Smooth muscle cell (in vitro differentiated cells): Measurements from ENCODE around the gene ITFG2. TPM values are rescaled to one million over a fixed set of nuclear protein-coding genes. Genes with fewer than 3 reads are reported as not detected.

Experiments used
- DNase-seq: peaks from one replicate; lab custom pipeline; 2025; ENCODE audit not compliant: unreplicated experiment; lab: John Stamatoyannopoulos, UW
- H2AFZ ChIP-seq: fragments of 200-600 bp; sonication (generic); 2 replicates; pipeline ENCODE4 v1.6.0; 2016; ENCODE audit warnings: antibody characterized with exemption, low read depth, mild to moderate bottlenecking
- H3F3A ChIP-seq: fragments of 200-600 bp; sonication (generic); 2 replicates; pipeline ENCODE4 v1.6.0; 2017; ENCODE audit warnings: antibody characterized with exemption, low read depth
- H3K27ac ChIP-seq: fragments of 200-600 bp; sonication (generic); 2 replicates; pipeline ENCODE4 v1.5.1; 2016; ENCODE audit warnings: low read depth, mild to moderate bottlenecking
- H3K27me3 ChIP-seq: fragments of 200-600 bp; sonication (generic); 2 replicates; pipeline ENCODE4 v1.6.1; 2016; ENCODE audit warnings: low read depth, mild to moderate bottlenecking
- H3K36me3 ChIP-seq: fragments of 200-600 bp; sonication (generic); 2 replicates; pipeline ENCODE4 v1.5.1; 2016; ENCODE audit warnings: low read depth
- H3K4me1 ChIP-seq: fragments of 200-600 bp; sonication (generic); 2 replicates; pipeline ENCODE4 v1.5.1; 2016; ENCODE audit warnings: low read depth
- H3K4me2 ChIP-seq: fragments of 200-600 bp; sonication (generic); 2 replicates; pipeline ENCODE4 v1.6.0; 2016; ENCODE audit warnings: mild to moderate bottlenecking
- H3K4me3 ChIP-seq: fragments of 200-600 bp; sonication (generic); 2 replicates; pipeline ENCODE4 v1.5.1; 2016; ENCODE audit warnings: mild to moderate bottlenecking
- H3K79me2 ChIP-seq: fragments of 200-600 bp; sonication (generic); 2 replicates; pipeline ENCODE4 v1.6.0; 2016; ENCODE audit warnings: low read depth, mild to moderate bottlenecking
- H3K9ac ChIP-seq: fragments of 200-600 bp; sonication (generic); 2 replicates; pipeline ENCODE4 v1.6.0; 2016; ENCODE audit warnings: low read depth
- H3K9me3 ChIP-seq: fragments of 200-600 bp; sonication (generic); replicated peaks from 2 replicates; pipeline ENCODE4 v1.5.1; 2016; ENCODE audit warnings: low read depth
- H4K20me1 ChIP-seq: fragments of 200-600 bp; sonication (generic); 2 replicates; pipeline ENCODE4 v1.6.0; 2016; ENCODE audit warnings: low read depth
- WGBS: methylation state at CpG from one replicate; pipeline ENCODE4 v1.1.7; 2016; ENCODE audit warnings: low lambda C conversion rate; 5-methylcytosine and 5-hydroxymethylcytosine counted together
- polyA plus RNA-seq: library from polyadenylated mRNA; unstranded; fragments of >200 nt; fragmentation: Nextera tagmentation; extraction: Ambion mirVana; gene quantifications from 2 replicates; pipeline ENCODE4 v1.2.1, GENCODE V29; 2016
- total RNA-seq: library from RNA; depleted of rRNA; stranded (reverse); fragments of >200 nt; gene quantifications from 2 replicates; pipeline ENCODE4 v1.2.3, GENCODE V29; 2014
- TF ChIP-seq, protein P1 (sequence below): fragments of 200-600 bp; sonication (generic); IDR thresholded peaks from 2 replicates; pipeline ENCODE4 v1.5.1; 2017; ENCODE audit warnings: borderline replicate concordance, mild to moderate bottlenecking, antibody characterized with exemption; ENCODE audit not compliant: insufficient read depth, poor library complexity, severe bottlenecking

ITFG2 gene
- total and polyA plus RNA-seq, 2 experiments from 2014 or later = 14.3 to 21.5 TPM

GRCh38 chr12:2841056-2841650 lies 28.7 kb downstream of the ITFG2 start:
- H3K9me3 ChIP-seq = no peaks in the 10 kb centered on the region
- TF ChIP-seq, protein P1, sequence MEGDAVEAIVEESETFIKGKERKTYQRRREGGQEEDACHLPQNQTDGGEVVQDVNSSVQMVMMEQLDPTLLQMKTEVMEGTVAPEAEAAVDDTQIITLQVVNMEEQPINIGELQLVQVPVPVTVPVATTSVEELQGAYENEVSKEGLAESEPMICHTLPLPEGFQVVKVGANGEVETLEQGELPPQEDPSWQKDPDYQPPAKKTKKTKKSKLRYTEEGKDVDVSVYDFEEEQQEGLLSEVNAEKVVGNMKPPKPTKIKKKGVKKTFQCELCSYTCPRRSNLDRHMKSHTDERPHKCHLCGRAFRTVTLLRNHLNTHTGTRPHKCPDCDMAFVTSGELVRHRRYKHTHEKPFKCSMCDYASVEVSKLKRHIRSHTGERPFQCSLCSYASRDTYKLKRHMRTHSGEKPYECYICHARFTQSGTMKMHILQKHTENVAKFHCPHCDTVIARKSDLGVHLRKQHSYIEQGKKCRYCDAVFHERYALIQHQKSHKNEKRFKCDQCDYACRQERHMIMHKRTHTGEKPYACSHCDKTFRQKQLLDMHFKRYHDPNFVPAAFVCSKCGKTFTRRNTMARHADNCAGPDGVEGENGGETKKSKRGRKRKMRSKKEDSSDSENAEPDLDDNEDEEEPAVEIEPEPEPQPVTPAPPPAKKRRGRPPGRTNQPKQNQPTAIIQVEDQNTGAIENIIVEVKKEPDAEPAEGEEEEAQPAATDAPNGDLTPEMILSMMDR = no peak
- WGBS = 82% methylated on average over 9 of the region's 9 CpGs

GRCh38 chr12:2842948-2843347 lies 30.5 kb downstream of the ITFG2 start:
- Histone ChIP-seq H3K36me3 (no peaks in the 10 kb centered on the region), H3K9ac (no peak overlapping the region), H3K27me3 (no peaks in the 10 kb centered on the region), H3K27ac (no peak overlapping the region), H3K79me2 (no peaks in the 10 kb centered on the region), H3K4me2 (no peak overlapping the region), H3K4me1 (peaks cover 10% of the 10 kb centered on the region), H3K9me3 (no peaks in the 10 kb centered on the region), H3K4me3 (no peak overlapping the region), H4K20me1 (no peaks in the 10 kb centered on the region), H2AFZ (no peak overlapping the region), H3F3A (no peaks in the 10 kb centered on the region)
- TF ChIP-seq, protein P1 = no peak
- no peak for DNase-seq
- 94% methylated on average over 5 of the region's 5 CpGs for WGBS

More at GRCh38 chr12:2841056-2841650, 28.7 kb downstream of the ITFG2 start:
- Histone ChIP-seq H3F3A (no peaks in the 10 kb centered on the region), H3K4me1 (peaks cover 7% of the 10 kb centered on the region), H3K27ac (no peak overlapping the region), H2AFZ (no peak overlapping the region), H3K27me3 (no peaks in the 10 kb centered on the region), H3K4me3 (no peak overlapping the region), H3K79me2 (no peaks in the 10 kb centered on the region), H3K9ac (no peak overlapping the region), H3K4me2 (no peak overlapping the region), H4K20me1 (no peaks in the 10 kb centered on the region), H3K36me3 (no peaks in the 10 kb centered on the region)
- DNase-seq = no peak

DNA sequence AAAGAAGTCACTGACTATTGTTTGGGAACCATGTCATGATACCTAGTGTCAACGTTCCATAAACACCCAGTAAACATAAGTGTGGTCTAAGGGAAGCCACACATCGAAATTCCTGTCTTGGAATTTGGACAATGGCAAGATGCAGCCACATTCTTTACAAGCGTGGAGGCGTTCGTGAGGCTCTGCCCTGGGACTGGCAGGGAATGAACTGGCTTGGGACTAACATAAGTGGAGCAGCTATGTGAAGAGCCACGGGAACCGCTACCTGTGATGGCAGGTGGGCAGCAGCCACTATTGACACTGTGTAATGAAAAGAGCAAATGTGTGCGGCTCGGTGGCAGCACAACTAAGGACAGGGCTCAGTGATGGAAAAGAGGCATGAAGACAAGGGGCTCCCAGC lies 32.3 kb downstream of the ITFG2 start:
- no peaks in the 10 kb centered on the region for H3K9me3 ChIP-seq
- TF ChIP-seq, protein P1 = no peak
- no peak overlapping the region for H3K9ac ChIP-seq
- no peaks in the 10 kb centered on the region for H4K20me1 ChIP-seq
- H3K4me1 ChIP-seq = peaks cover 10% of the 10 kb centered on the region
- H3K27ac ChIP-seq = no peak overlapping the region
- WGBS = 82% methylated on average over 9 of the region's 9 CpGs
- H3K36me3 ChIP-seq = no peaks in the 10 kb centered on the region
- H2AFZ ChIP-seq = no peak overlapping the region
- no peak for DNase-seq
- no peaks in the 10 kb centered on the region for H3K27me3 ChIP-seq
- no peaks in the 10 kb centered on the region for H3K79me2 ChIP-seq
- H3K4me2 ChIP-seq = peak overlapping the region; percentile 62
- no peaks in the 10 kb centered on the region for H3F3A ChIP-seq
- no peak overlapping the region for H3K4me3 ChIP-seq

- Histone ChIP-seq H3K27me3 (no peaks in the 10 kb centered on the region), H3K36me3 (no peaks in the 10 kb centered on the region), H3K4me2 (peak overlapping the region; percentile 62), H3F3A (no peaks in the 10 kb centered on the region), H3K9ac (no peak overlapping the region), H3K27ac (no peak overlapping the region), H3K4me3 (no peak overlapping the region), H3K9me3 (no peaks in the 10 kb centered on the region), H4K20me1 (no peaks in the 10 kb centered on the region), H2AFZ (no peak overlapping the region), H3K4me1 (peaks cover 10% of the 10 kb centered on the region), H3K79me2 (no peaks in the 10 kb centered on the region)
- WGBS = 41% methylated on average over 6 of the region's 6 CpGs
- TF ChIP-seq, protein P1 = no peak
- DNase-seq = no peak
Measured at GRCh38 chr12:2845280-2845679, 32.8 kb downstream of the ITFG2 start.
